Measurements from ENCODE around the gene DDX39B. TPM values are rescaled to one million over a fixed set of nuclear protein-coding genes. Genes with fewer than 3 reads are reported as not detected.

The DDX39B gene
- total and polyA plus RNA-seq, 9 of the 15 experiments (the other 6 are each of a cell fraction or from before 2014, with no cell fraction given) = 479 to 869 (median 592) TPM

DNA sequence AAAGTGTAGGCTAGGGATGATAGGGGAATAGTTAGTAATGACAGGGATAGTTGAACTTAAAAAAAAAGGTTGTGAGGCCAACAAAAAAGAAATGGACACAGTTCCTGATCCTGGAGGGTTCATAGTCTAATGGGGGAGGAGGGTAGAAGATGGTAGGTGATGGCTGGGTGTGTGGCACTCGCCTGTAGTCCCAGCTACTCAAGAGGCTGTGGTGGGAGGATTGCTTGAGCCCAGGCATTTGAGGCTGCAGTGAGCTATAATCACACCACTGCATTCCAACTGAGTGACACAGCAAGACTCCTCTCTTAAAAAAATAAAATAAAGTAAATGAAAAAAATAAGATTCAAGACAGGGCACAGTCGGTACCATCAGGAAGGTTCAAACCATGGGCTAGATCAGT lies 46.2 kb downstream of the DDX39B start (continued):
- TF ChIP-seq ZBTB9 (CRISPR knock-in tag; IDR thresholded peaks at IDR 0.05) (no peak), SMAD4 (CRISPR knock-in tag; conservative IDR thresholded peaks at IDR 0.05) (0 out of 2 replicates have a peak, but pooled peaks have one; percentile 14), DEAF1 (CRISPR knock-in tag; IDR thresholded peaks at IDR 0.05) (no peak), NFE2 (IDR thresholded peaks at IDR 0.05; ENCODE audit: low read depth) (peak; percentile 7; the same call in 1 of the 2 replicates), ATF4 (CRISPR knock-in tag; IDR thresholded peaks at IDR 0.05) (no peak), NFXL1 (CRISPR knock-in tag; IDR thresholded peaks at IDR 0.05) (no peak), FOXK2 (conservative IDR thresholded peaks at IDR 0.05 in 1 of 2, IDR thresholded peaks at IDR 0.05 in 1 of 2; ENCODE audit: low read depth in 2 of 2) (no peak), DDX20 (tag; IDR thresholded peaks at IDR 0.05; ENCODE audit: low read depth) (no peak), SREBF2 (CRISPR knock-in tag; IDR thresholded peaks at IDR 0.05) (no peak), KLF16 (IDR thresholded peaks at IDR 0.05) (no peak)
- TF ChIP-seq, protein P1, sequence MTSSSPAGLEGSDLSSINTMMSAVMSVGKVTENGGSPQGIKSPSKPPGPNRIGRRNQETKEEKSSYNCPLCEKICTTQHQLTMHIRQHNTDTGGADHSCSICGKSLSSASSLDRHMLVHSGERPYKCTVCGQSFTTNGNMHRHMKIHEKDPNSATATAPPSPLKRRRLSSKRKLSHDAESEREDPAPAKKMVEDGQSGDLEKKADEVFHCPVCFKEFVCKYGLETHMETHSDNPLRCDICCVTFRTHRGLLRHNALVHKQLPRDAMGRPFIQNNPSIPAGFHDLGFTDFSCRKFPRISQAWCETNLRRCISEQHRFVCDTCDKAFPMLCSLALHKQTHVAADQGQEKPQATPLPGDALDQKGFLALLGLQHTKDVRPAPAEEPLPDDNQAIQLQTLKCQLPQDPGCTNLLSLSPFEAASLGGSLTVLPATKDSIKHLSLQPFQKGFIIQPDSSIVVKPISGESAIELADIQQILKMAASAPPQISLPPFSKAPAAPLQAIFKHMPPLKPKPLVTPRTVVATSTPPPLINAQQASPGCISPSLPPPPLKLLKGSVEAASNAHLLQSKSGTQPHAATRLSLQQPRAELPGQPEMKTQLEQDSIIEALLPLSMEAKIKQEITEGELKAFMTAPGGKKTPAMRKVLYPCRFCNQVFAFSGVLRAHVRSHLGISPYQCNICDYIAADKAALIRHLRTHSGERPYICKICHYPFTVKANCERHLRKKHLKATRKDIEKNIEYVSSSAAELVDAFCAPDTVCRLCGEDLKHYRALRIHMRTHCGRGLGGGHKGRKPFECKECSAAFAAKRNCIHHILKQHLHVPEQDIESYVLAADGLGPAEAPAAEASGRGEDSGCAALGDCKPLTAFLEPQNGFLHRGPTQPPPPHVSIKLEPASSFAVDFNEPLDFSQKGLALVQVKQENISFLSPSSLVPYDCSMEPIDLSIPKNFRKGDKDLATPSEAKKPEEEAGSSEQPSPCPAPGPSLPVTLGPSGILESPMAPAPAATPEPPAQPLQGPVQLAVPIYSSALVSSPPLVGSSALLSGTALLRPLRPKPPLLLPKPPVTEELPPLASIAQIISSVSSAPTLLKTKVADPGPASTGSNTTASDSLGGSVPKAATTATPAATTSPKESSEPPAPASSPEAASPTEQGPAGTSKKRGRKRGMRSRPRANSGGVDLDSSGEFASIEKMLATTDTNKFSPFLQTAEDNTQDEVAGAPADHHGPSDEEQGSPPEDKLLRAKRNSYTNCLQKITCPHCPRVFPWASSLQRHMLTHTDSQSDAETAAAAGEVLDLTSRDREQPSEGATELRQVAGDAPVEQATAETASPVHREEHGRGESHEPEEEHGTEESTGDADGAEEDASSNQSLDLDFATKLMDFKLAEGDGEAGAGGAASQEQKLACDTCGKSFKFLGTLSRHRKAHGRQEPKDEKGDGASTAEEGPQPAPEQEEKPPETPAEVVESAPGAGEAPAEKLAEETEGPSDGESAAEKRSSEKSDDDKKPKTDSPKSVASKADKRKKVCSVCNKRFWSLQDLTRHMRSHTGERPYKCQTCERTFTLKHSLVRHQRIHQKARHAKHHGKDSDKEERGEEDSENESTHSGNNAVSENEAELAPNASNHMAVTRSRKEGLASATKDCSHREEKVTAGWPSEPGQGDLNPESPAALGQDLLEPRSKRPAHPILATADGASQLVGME (CRISPR knock-in tag; IDR thresholded peaks at IDR 0.05) = no peak
- TF ChIP-seq, protein P2, sequence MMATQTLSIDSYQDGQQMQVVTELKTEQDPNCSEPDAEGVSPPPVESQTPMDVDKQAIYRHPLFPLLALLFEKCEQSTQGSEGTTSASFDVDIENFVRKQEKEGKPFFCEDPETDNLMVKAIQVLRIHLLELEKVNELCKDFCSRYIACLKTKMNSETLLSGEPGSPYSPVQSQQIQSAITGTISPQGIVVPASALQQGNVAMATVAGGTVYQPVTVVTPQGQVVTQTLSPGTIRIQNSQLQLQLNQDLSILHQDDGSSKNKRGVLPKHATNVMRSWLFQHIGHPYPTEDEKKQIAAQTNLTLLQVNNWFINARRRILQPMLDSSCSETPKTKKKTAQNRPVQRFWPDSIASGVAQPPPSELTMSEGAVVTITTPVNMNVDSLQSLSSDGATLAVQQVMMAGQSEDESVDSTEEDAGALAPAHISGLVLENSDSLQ (IDR thresholded peaks at IDR 0.05) = 0 out of 2 replicates have a peak, but pooled peaks have one; percentile 29
- TF ChIP-seq, protein P3, sequence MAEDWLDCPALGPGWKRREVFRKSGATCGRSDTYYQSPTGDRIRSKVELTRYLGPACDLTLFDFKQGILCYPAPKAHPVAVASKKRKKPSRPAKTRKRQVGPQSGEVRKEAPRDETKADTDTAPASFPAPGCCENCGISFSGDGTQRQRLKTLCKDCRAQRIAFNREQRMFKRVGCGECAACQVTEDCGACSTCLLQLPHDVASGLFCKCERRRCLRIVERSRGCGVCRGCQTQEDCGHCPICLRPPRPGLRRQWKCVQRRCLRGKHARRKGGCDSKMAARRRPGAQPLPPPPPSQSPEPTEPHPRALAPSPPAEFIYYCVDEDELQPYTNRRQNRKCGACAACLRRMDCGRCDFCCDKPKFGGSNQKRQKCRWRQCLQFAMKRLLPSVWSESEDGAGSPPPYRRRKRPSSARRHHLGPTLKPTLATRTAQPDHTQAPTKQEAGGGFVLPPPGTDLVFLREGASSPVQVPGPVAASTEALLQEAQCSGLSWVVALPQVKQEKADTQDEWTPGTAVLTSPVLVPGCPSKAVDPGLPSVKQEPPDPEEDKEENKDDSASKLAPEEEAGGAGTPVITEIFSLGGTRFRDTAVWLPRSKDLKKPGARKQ (CRISPR knock-in tag; IDR thresholded peaks at IDR 0.05) = no peak
